Effector memory CD8-positive, alpha-beta T cell (primary cell): ENCODE measurements around the gene FPR2.

Experiments used
- ATAC-seq: fragments of 150-1000 bp; cut with Tn5 transposase; replicated peaks from 2 replicates; pipeline ENCODE4 v1.10.0; 2021; ENCODE audit warnings: mild to moderate bottlenecking, moderate library complexity
- DNase-seq, 3 experiments: peaks; one replicate each; pipeline ENCODE4 v3.0.0; 2021
- H3K27ac Mint-ChIP-seq, 2 donors: one replicate each; pipeline ENCODE4 v1.8.0; 2022; ENCODE audit warnings: mild to moderate bottlenecking in 2 of 2, mixed read lengths in 2 of 2, moderate library complexity in 2 of 2
- H3K27me3 Mint-ChIP-seq, 2 donors: one replicate each; pipeline ENCODE4 v1.8.0; 2022; ENCODE audit warnings: mixed read lengths in 2 of 2
- H3K36me3 Mint-ChIP-seq: one replicate; pipeline ENCODE4 v1.8.0; 2022; ENCODE audit warnings: mild to moderate bottlenecking, moderate library complexity, mixed read lengths; ENCODE audit not compliant: insufficient read depth
- H3K4me1 Mint-ChIP-seq, 2 donors: one replicate each; pipeline ENCODE4 v1.8.0; 2022; ENCODE audit warnings: low read depth in 2 of 2, mixed read lengths in 2 of 2
- H3K4me3 Mint-ChIP-seq, 2 donors: one replicate each; pipeline ENCODE4 v1.8.0; 2022; ENCODE audit warnings: mild to moderate bottlenecking in 2 of 2, mixed read lengths in 2 of 2, moderate library complexity in 2 of 2
- H3K9me3 Mint-ChIP-seq, 2 donors: one replicate each; pipeline ENCODE4 v1.8.0; 2022; ENCODE audit warnings: mixed read lengths in 2 of 2
- total RNA-seq, 9 experiments: gene quantifications; one replicate each; lab custom pipeline; 2026; lab: John Stamatoyannopoulos, UW

FPR2 gene, protein sequence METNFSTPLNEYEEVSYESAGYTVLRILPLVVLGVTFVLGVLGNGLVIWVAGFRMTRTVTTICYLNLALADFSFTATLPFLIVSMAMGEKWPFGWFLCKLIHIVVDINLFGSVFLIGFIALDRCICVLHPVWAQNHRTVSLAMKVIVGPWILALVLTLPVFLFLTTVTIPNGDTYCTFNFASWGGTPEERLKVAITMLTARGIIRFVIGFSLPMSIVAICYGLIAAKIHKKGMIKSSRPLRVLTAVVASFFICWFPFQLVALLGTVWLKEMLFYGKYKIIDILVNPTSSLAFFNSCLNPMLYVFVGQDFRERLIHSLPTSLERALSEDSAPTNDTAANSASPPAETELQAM
- 0 to 0.06 (median 0) reads per million in 9 experiments for total RNA-seq

DNA sequence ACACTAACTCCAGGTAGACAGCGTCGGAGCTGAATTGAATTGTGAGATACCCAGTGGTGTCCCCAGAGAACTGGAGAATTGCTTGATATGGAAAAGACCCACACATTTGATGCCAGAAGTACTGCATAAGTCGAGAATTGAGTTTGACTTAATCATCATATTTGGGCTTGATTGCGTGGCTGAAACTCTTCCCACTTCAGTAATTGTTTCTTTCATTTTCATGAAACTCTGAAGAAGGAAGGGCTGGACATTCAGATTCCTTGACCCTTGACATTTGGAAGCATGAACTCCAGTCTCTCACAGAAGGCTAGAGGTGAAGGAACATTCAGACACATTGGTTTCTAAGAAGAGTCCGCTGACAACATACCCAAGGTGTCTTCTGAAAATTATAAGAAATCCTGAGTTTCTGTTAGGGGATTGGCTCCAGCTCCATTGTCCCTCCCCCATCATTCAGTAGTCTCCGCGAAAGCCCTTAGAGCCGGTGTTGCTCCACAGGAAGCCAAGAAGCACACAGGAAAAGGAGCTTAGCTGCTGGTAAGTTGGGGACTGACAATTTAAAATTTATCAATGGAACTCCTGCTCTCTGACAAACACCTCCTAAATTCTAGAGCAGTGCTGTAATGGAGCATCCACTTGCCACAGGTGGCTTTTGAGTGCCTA lies at the start of gene FPR2:
Gene FPR2, plus strand, starts transcription at position 484 of the 660 bp plus-strand sequence. CDS start 7,479 bp downstream, outside the sequence.
- DNase-seq: no peak
- Mint-ChIP-seq H3K27me3 (peaks cover 26 to 35% of the 10 kb centered on the region in 2 donors), H3K36me3 (no peaks in the 10 kb centered on the region), H3K4me1 (no peaks in the 10 kb centered on the region), H3K9me3 (peaks cover 9 to 12% of the 10 kb centered on the region in 2 donors), H3K4me3 (no peak within 1 kb of the TSS), H3K27ac (no peak within 1 kb of the TSS)
- no peak for ATAC-seq

- DNase-seq (no peak), ATAC-seq (no peak)
- no peak overlapping the region for H3K27ac Mint-ChIP-seq
- peaks cover 3 to 12% of the 10 kb centered on the region in 2 donors for H3K9me3 Mint-ChIP-seq
- no peak overlapping the region for H3K4me3 Mint-ChIP-seq
- peaks cover 0 to 1% of the 10 kb centered on the region in 2 donors for H3K4me1 Mint-ChIP-seq
- peaks cover 28 to 43% of the 10 kb centered on the region in 2 donors for H3K27me3 Mint-ChIP-seq
- H3K36me3 Mint-ChIP-seq: no peaks in the 10 kb centered on the region
Measured at GRCh38 chr19:51711702-51712101, 49.3 kb upstream of the FPR2 start.

DNA sequence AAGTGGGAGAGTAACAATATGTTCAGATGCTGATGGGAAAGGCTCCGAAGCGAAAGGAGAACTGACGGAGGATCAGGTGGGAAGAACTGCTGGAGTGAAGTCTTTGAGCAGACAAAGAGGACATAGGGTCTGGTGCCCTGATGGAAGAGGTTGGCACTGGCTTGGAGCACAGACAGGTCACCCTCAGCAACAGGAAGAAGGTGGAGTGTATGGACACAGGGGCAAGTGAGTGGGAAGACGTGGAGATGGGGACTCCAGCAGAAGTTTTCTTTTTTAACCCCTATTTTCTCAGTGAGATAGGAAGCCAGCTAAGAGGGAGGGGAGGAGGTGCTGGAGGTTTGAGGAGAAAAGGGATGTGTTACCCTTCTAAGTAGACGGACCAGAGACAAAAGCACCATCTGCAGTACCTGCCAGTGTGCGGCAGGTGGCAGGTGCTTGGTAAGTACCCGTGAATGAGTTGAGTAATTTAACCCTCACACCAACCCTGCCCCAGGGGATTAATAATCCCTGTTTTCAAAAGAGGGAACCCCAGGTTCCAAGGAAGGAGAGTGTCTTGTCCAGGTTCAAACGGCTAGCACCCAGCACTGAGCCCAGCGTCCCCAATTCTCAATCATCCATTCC lies 48.4 kb upstream of the FPR2 start:
- Mint-ChIP-seq H3K36me3 (no peaks in the 10 kb centered on the region), H3K4me3 (no peak overlapping the region), H3K4me1 (peaks cover 0 to 1% of the 10 kb centered on the region in 2 donors), H3K9me3 (peaks cover 3 to 12% of the 10 kb centered on the region in 2 donors), H3K27ac (no peak overlapping the region), H3K27me3 (peaks cover 33 to 49% of the 10 kb centered on the region in 2 donors)
- no peak for ATAC-seq
- DNase-seq: no peak

- no peak overlapping the region for H3K27ac Mint-ChIP-seq
- peaks cover 42 to 58% of the 10 kb centered on the region in 2 donors for H3K27me3 Mint-ChIP-seq
- H3K4me3 Mint-ChIP-seq: no peak overlapping the region
- peaks cover 3 to 12% of the 10 kb centered on the region in 2 donors for H3K9me3 Mint-ChIP-seq
- no peak for DNase-seq
- H3K36me3 Mint-ChIP-seq: no peaks in the 10 kb centered on the region
- ATAC-seq: no peak
- H3K4me1 Mint-ChIP-seq: peaks cover 0 to 1% of the 10 kb centered on the region in 2 donors
Measured at GRCh38 chr19:51713319-51714285, 47.4 kb upstream of the FPR2 start.

- Mint-ChIP-seq H3K27me3 (peaks cover 47 to 65% of the 10 kb centered on the region in 2 donors), H3K27ac (no peak overlapping the region), H3K4me3 (no peak overlapping the region), H3K4me1 (no peaks in the 10 kb centered on the region), H3K9me3 (peaks cover 3 to 12% of the 10 kb centered on the region in 2 donors), H3K36me3 (no peaks in the 10 kb centered on the region)
- DNase-seq (no peak), ATAC-seq (no peak)
Measured at GRCh38 chr19:51714848-51715247, 46.1 kb upstream of the FPR2 start.

DNA sequence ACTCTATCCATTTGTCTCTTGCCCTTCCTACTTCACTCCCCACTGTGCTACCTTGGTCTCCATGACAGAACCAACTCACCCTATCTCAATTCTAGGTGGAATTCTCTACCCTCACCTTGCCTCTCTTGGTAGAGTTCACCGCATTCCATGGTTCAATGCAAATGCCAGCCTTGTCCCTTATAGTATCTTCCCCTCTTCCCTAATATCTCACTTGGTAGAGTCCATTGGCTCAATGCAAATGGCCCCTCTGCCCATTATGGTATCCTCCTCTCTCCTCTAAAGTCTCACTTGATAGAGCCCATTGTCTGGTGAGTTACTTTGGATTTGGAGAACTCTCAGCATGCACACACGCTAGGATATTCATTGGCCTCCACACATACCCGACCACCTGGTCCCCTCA lies 45.1 kb upstream of the FPR2 start:
- peaks cover 44 to 61% of the 10 kb centered on the region in 2 donors for H3K27me3 Mint-ChIP-seq
- H3K27ac Mint-ChIP-seq: no peak overlapping the region
- DNase-seq: no peak
- H3K4me3 Mint-ChIP-seq: no peak overlapping the region
- H3K9me3 Mint-ChIP-seq: peaks cover 3 to 12% of the 10 kb centered on the region in 2 donors
- ATAC-seq: no peak
- H3K36me3 Mint-ChIP-seq: no peaks in the 10 kb centered on the region
- H3K4me1 Mint-ChIP-seq: peaks cover 0 to 2% of the 10 kb centered on the region in 2 donors

- ATAC-seq (no peak), DNase-seq (no peak)
- Mint-ChIP-seq H3K4me1 (peaks cover 0 to 2% of the 10 kb centered on the region in 2 donors), H3K9me3 (peaks cover 3 to 12% of the 10 kb centered on the region in 2 donors), H3K36me3 (no peaks in the 10 kb centered on the region), H3K27me3 (peaks cover 48 to 58% of the 10 kb centered on the region in 2 donors), H3K27ac (no peak overlapping the region), H3K4me3 (no peak overlapping the region)
Measured at GRCh38 chr19:51716925-51717324, 44.1 kb upstream of the FPR2 start.

- Mint-ChIP-seq H3K27me3 (peaks cover 48 to 65% of the 10 kb centered on the region in 2 donors), H3K4me3 (no peak overlapping the region)
- ATAC-seq: no peak
Measured at GRCh38 chr19:51719251-51719988, 41.6 kb upstream of the FPR2 start.

DNA sequence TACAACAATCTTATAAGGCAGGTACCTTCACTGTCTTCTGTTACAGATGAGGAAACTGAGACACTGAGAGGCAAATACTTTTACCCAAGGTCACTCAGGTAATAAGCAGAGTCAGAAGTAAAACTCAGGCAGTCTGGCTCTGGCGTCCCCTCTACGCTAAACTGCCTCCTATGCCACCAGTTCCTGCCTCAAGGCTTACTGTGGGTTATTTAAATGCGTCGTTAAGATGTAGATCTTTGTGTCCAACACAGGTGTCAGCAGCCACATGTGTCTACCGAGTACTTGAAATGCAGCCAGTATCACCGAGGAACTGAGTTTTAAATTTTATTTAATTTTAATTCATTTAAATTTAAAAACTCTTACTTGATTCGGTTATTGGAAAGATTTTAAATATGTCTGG lies 39.1 kb upstream of the FPR2 start:
- Mint-ChIP-seq H3K4me3 (no peak overlapping the region), H3K4me1 (peaks cover 0 to 2% of the 10 kb centered on the region in 2 donors), H3K27ac (no peak overlapping the region), H3K36me3 (no peaks in the 10 kb centered on the region), H3K9me3 (no peaks in the 10 kb centered on the region), H3K27me3 (peaks cover 51 to 67% of the 10 kb centered on the region in 2 donors)
- no peak for DNase-seq
- no peak for ATAC-seq

More at GRCh38 chr19:51719251-51719988, 41.6 kb upstream of the FPR2 start:
- no peaks in the 10 kb centered on the region for H3K36me3 Mint-ChIP-seq
- peaks cover 0 to 2% of the 10 kb centered on the region in 2 donors for H3K4me1 Mint-ChIP-seq
- peaks cover 3 to 12% of the 10 kb centered on the region in 2 donors for H3K9me3 Mint-ChIP-seq
- DNase-seq: no peak
- no peak overlapping the region for H3K27ac Mint-ChIP-seq

- no peak overlapping the region for H3K27ac Mint-ChIP-seq
- H3K9me3 Mint-ChIP-seq: peaks cover 0 to 1% of the 10 kb centered on the region in 2 donors
- H3K4me3 Mint-ChIP-seq: no peak overlapping the region
- peaks cover 53 to 69% of the 10 kb centered on the region in 2 donors for H3K27me3 Mint-ChIP-seq
- peaks cover 0 to 2% of the 10 kb centered on the region in 2 donors for H3K4me1 Mint-ChIP-seq
- ATAC-seq (no peak), DNase-seq (no peak)
- no peaks in the 10 kb centered on the region for H3K36me3 Mint-ChIP-seq
Measured at GRCh38 chr19:51722492-51722891, 38.5 kb upstream of the FPR2 start.

DNA sequence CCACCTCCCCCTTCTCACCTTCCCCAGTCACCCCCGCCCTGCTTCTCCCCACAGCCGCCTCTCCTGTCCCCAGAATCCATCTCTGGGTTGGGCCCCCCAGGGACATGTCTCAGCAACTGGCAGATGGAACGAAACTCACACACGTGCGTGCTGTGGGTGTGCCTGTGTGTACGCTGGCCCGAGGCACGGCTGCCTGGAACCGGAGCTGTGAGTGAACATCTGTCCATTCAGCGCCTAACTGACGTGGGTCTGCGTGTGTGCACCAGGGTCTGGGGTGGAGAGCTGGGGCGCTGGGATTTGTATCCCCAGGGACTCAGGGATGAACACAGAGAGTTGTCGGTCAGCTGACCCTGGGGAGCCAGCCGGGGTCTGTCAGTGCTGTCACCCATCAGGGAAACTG lies 36.4 kb upstream of the FPR2 start:
- Mint-ChIP-seq H3K36me3 (no peaks in the 10 kb centered on the region), H3K9me3 (peaks cover 0 to 4% of the 10 kb centered on the region in 2 donors), H3K27ac (no peak overlapping the region), H3K4me3 (no peak overlapping the region), H3K27me3 (peaks cover 55 to 71% of the 10 kb centered on the region in 2 donors), H3K4me1 (peaks cover 0 to 2% of the 10 kb centered on the region in 2 donors)
- no peak for DNase-seq
- no peak for ATAC-seq

DNA sequence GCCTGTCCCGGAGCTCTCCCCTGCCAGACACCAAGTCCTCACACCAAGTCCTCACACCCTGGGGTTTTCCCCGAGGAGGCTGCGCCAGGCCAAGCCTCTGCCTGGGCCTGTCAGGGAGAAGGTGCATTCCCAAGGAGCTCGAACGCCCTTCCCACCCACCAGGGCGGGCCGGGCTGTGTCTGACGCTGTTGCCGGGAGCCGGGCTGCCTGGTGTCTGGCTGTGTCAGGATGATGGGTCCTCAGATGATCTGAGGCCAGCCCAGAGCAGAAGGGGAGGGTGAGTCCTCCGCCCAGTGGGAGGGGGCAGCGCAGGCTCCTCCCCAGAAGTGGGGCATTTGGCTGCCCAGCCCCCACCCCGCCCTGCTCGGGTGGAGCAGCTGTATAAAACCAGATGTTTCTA lies 34.9 kb upstream of the FPR2 start:
- no peak overlapping the region for H3K4me3 Mint-ChIP-seq
- H3K27me3 Mint-ChIP-seq: peaks cover 49 to 63% of the 10 kb centered on the region in 2 donors
- no peaks in the 10 kb centered on the region for H3K4me1 Mint-ChIP-seq
- H3K27ac Mint-ChIP-seq: no peak overlapping the region
- H3K9me3 Mint-ChIP-seq: peaks cover 0 to 9% of the 10 kb centered on the region in 2 donors
- ATAC-seq (no peak), DNase-seq (no peak)
- H3K36me3 Mint-ChIP-seq: no peaks in the 10 kb centered on the region
